Uterus (tissue), 2 donors: ENCODE results near the gene E2F2.

Experiments used
- CTCF ChIP-seq, 4 experiments: fragments of 200-600 bp in 2 of 4; fragments of 450-650 bp in 2 of 4; sonication (generic) in 2 of 4; IDR thresholded peaks; one replicate each; pipeline ENCODE4 v1.5.1; 2016 to 2019; ENCODE audit warnings: antibody characterized with exemption in 4 of 4, mild to moderate bottlenecking in 2 of 4, moderate library complexity in 1 of 4
- POLR2A ChIP-seq, 2 donors: fragments of 450-650 bp; IDR thresholded peaks; one replicate each; pipeline ENCODE4 v1.6.1; 2016; ENCODE audit warnings: antibody characterized with exemption in 2 of 2, mild to moderate bottlenecking in 1 of 2, moderate library complexity in 1 of 2

- no peak for TF ChIP-seq CTCF (IDR thresholded peaks at IDR 0.05)
- no peak for TF ChIP-seq POLR2A (IDR thresholded peaks at IDR 0.05)
These were observed 59.5 kb downstream of the E2F2 start for GRCh38 chr1:23471473-23472075.
